H1 (cell line): Measurements from ENCODE around the gene PEAK1. TPM values are rescaled to one million over a fixed set of nuclear protein-coding genes. Genes with fewer than 3 reads are reported as not detected.

ENCODE experiments used
- CTCF ChIA-PET: fragments of 300-600 bp; sonication (Branson Sonifier 250); formaldehyde crosslinking; loops from one replicate; lab custom pipeline; 2021; ENCODE audit not compliant: partially characterized antibody; lab: Charles Lee
- POLR2A ChIA-PET: fragments of 300-600 bp; sonication (Branson Sonifier 250); formaldehyde crosslinking; loops from one replicate; lab custom pipeline; 2021; ENCODE audit warnings: inconsistent platforms; ENCODE audit not compliant: partially characterized antibody; lab: Charles Lee
- DNase-seq, 2 experiments: peaks; one replicate each; pipeline versions ENCODE4 v3.0.0 to v3.0.0-alpha.2; 2010 to 2022; ENCODE audit warnings: low spot score in 2 of 2, low read depth in 1 of 2, mixed read lengths in 1 of 2
- FAIRE-seq: peaks from 2 replicates; lab custom pipeline; 2011; peaks lifted over from hg19 to GRCh38; lab: Jason Lieb, UNC
- H2AFZ ChIP-seq: 2 replicates; pipeline ENCODE4 v1.8.1; 2012; ENCODE audit warnings: low read length, inconsistent platforms
- H2AK5ac ChIP-seq: 2 replicates; pipeline ENCODE4 v1.6.1; 2013; ENCODE audit warnings: low read depth, low read length
- H2BK120ac ChIP-seq: replicated peaks from 2 replicates; pipeline ENCODE3; 2013; ENCODE audit warnings: low read depth, low read length, inconsistent platforms
- H2BK12ac ChIP-seq: 2 replicates; pipeline ENCODE4 v1.6.1; 2013; ENCODE audit warnings: low read depth, low read length
- H2BK15ac ChIP-seq: 2 replicates; pipeline ENCODE4 v1.6.1; 2013; ENCODE audit warnings: low read length
- H2BK20ac ChIP-seq: 2 replicates; pipeline ENCODE4 v1.6.1; 2013; ENCODE audit warnings: low read length
- H2BK5ac ChIP-seq: 2 replicates; pipeline ENCODE4 v1.6.1; 2013; ENCODE audit warnings: low read depth, low read length
- H3K14ac ChIP-seq: 2 replicates; pipeline ENCODE4 v1.6.1; 2013; ENCODE audit warnings: inconsistent platforms; ENCODE audit not compliant: insufficient read length
- H3K18ac ChIP-seq: 2 replicates; pipeline ENCODE4 v1.6.1; 2013; ENCODE audit warnings: low read length; ENCODE audit errors: extremely low read depth
- H3K23ac ChIP-seq: 2 replicates; pipeline ENCODE4 v1.6.1; 2013; ENCODE audit warnings: inconsistent platforms; ENCODE audit not compliant: insufficient read length
- H3K23me2 ChIP-seq: 2 replicates; pipeline ENCODE4 v1.6.1; 2013; ENCODE audit warnings: low read depth, low read length
- H3K27ac ChIP-seq: 2 replicates; pipeline ENCODE4 v1.6.1; 2011; ENCODE audit warnings: low read depth, low read length, inconsistent platforms
- H3K27me3 ChIP-seq, 4 experiments: replicated peaks in 1 of 4; 1 replicate in 1 of 4; 2 replicates in 3 of 4; pipeline versions ENCODE4 v1.6.1 to v1.8.1; 2011 to 2013; ENCODE audit warnings: low read length in 3 of 4, mild to moderate bottlenecking in 3 of 4, inconsistent platforms in 2 of 4, mixed read lengths in 2 of 4, moderate library complexity in 1 of 4; ENCODE audit not compliant: control insufficient read depth in 3 of 4, insufficient read depth in 3 of 4; ENCODE audit errors: extremely low read depth in 1 of 4
- H3K36me3 ChIP-seq, 4 experiments: 2 replicates each; pipeline versions ENCODE4 v1.6.1 to v1.8.1; 2011 to 2013; ENCODE audit warnings: mild to moderate bottlenecking in 4 of 4, low read length in 3 of 4, moderate library complexity in 2 of 4, control low read depth in 1 of 4, inconsistent platforms in 1 of 4; ENCODE audit not compliant: insufficient read depth in 4 of 4, control insufficient read depth in 2 of 4
- H3K4ac ChIP-seq: replicated peaks from 2 replicates; pipeline ENCODE3; 2013; ENCODE audit warnings: low read length, low read depth, mixed read lengths, inconsistent platforms; ENCODE audit not compliant: insufficient read length
- H3K4me1 ChIP-seq, 4 experiments: replicated peaks in 1 of 4; 1 replicate in 1 of 4; 2 replicates in 3 of 4; pipeline versions ENCODE4 v1.6.1 to v1.8.1; 2011 to 2013; ENCODE audit warnings: low read length in 3 of 4, inconsistent platforms in 2 of 4, mixed read lengths in 1 of 4; ENCODE audit not compliant: insufficient read depth in 4 of 4, control insufficient read depth in 3 of 4
- H3K4me2 ChIP-seq, 2 experiments: 2 replicates each; pipeline versions ENCODE4 v1.6.1 to v1.8.1; 2011 to 2013; ENCODE audit warnings: low read depth in 2 of 2, low read length in 2 of 2, control low read depth in 1 of 2, inconsistent platforms in 1 of 2, mild to moderate bottlenecking in 1 of 2; ENCODE audit not compliant: insufficient read depth in 1 of 2
- H3K4me3 ChIP-seq, 4 experiments: fragments of 200-600, 300-600 bp in 1 of 4; sonication (generic), shearing (Covaris generic), sonication (Bioruptor Twin) in 1 of 4; 2 replicates each; pipeline versions ENCODE4 v1.5.1 to v1.8.1; 2011 to 2016; ENCODE audit warnings: low read length in 4 of 4, low read depth in 3 of 4, control low read depth in 2 of 4, inconsistent platforms in 2 of 4, mild to moderate bottlenecking in 2 of 4, mixed read lengths in 1 of 4, moderate library complexity in 1 of 4; ENCODE audit not compliant: insufficient read depth in 2 of 4; ENCODE audit errors: extremely low read depth in 1 of 4
- H3K56ac ChIP-seq: replicated peaks from 2 replicates; pipeline ENCODE3; 2013; ENCODE audit warnings: low read depth, mild to moderate bottlenecking, mixed read lengths, low read length, inconsistent platforms; ENCODE audit not compliant: insufficient read length
- H3K79me1 ChIP-seq: 2 replicates; pipeline ENCODE4 v1.6.1; 2013; ENCODE audit warnings: low read depth, low read length, control low read depth
- H3K79me2 ChIP-seq, 2 experiments: 2 replicates each; pipeline versions ENCODE4 v1.6.1 to v1.8.1; 2012 to 2013; ENCODE audit warnings: low read length in 2 of 2, mild to moderate bottlenecking in 2 of 2, inconsistent platforms in 1 of 2; ENCODE audit not compliant: insufficient read depth in 2 of 2, control insufficient read depth in 1 of 2
- H3K9ac ChIP-seq, 4 experiments: replicated peaks in 1 of 4; 1 replicate in 1 of 4; 2 replicates in 3 of 4; pipeline versions ENCODE4 v1.6.1 to v1.8.1; 2011 to 2013; ENCODE audit warnings: low read depth in 3 of 4, low read length in 3 of 4, control low read depth in 2 of 4, mild to moderate bottlenecking in 2 of 4, moderate library complexity in 2 of 4, inconsistent platforms in 1 of 4; ENCODE audit errors: extremely low read depth in 1 of 4
- H3K9me3 ChIP-seq, 2 experiments: 2 replicates each; pipeline versions ENCODE4 v1.6.1 to v1.8.1; 2012 to 2013; ENCODE audit warnings: mild to moderate bottlenecking in 2 of 2, moderate library complexity in 2 of 2, control low read depth in 1 of 2, inconsistent platforms in 1 of 2, low read depth in 1 of 2, low read length in 1 of 2, mixed read lengths in 1 of 2; ENCODE audit not compliant: insufficient read depth in 2 of 2
- H4K20me1 ChIP-seq, 2 experiments: replicated peaks in 1 of 2; 2 replicates each; pipeline versions ENCODE3 to v1.8.1; 2011 to 2013; ENCODE audit warnings: inconsistent platforms in 2 of 2, low read length in 2 of 2, mild to moderate bottlenecking in 1 of 2; ENCODE audit not compliant: insufficient read depth in 2 of 2, control insufficient read depth in 1 of 2
- H4K5ac ChIP-seq: 2 replicates; pipeline ENCODE4 v1.6.1; 2013; ENCODE audit warnings: low read length, low read depth, mixed read lengths, inconsistent platforms; ENCODE audit not compliant: insufficient read length
- H4K8ac ChIP-seq: 2 replicates; pipeline ENCODE4 v1.8.0; 2013; ENCODE audit warnings: mild to moderate bottlenecking, moderate library complexity, low read length, inconsistent platforms; ENCODE audit not compliant: insufficient read depth; ENCODE audit errors: extremely low read depth
- H4K91ac ChIP-seq: replicated peaks from 2 replicates; pipeline ENCODE3; 2013; ENCODE audit warnings: low read length, mixed read lengths, inconsistent platforms; ENCODE audit not compliant: insufficient read length
- ATF3 ChIP-seq: IDR thresholded peaks from 2 replicates; pipeline ENCODE4 v1.6.1; 2011; ENCODE audit warnings: low read depth, mild to moderate bottlenecking, low read length; ENCODE audit not compliant: insufficient read depth
- CHD2 ChIP-seq: IDR thresholded peaks from 2 replicates; pipeline ENCODE4 v1.6.1; 2012; ENCODE audit warnings: low read length, improper control_type of control experiment
- FOSL1 ChIP-seq: IDR thresholded peaks from 2 replicates; pipeline ENCODE4 v1.6.1; 2011; ENCODE audit warnings: mild to moderate bottlenecking, low read depth, low read length, moderate library complexity; ENCODE audit not compliant: insufficient read depth
- NRF1 ChIP-seq: IDR thresholded peaks from 2 replicates; pipeline ENCODE4 v1.6.1; 2011; ENCODE audit warnings: mild to moderate bottlenecking, low read depth, low read length, improper control_type of control experiment
- SIX5 ChIP-seq: IDR thresholded peaks from 2 replicates; pipeline ENCODE4 v1.6.1; 2011; ENCODE audit warnings: mild to moderate bottlenecking, low read depth, low read length
- YY1 ChIP-seq: IDR thresholded peaks from 2 replicates; pipeline ENCODE4 v1.6.1; 2011; ENCODE audit warnings: low read depth, mild to moderate bottlenecking, low read length
- WGBS, 2 experiments: shearing (Covaris generic) in 1 of 2; methylation state at CpG; one replicate each; pipeline versions ENCODE4 v1.1.6 to v1.1.7; 2013 to 2015; ENCODE audit warnings: low lambda C conversion rate in 2 of 2, mixed read lengths in 2 of 2, inconsistent platforms in 1 of 2, low coverage in 1 of 2, missing lambda C conversion rate in 1 of 2; ENCODE audit not compliant: insufficient replicate concordance in 2 of 2, insufficient coverage in 1 of 2, insufficient read length in 1 of 2; ENCODE audit errors: extremely low coverage in 1 of 2, missing lambda C conversion rate in 1 of 2; 5-methylcytosine and 5-hydroxymethylcytosine counted together
- polyA plus RNA-seq, 7 experiments: library from polyadenylated mRNA; depleted of rRNA in 3 of 7; stranded (reverse) in 5 of 7; unstranded in 2 of 7; fragments of >200 nt in 5 of 7; fragments of 200-250 nt in 2 of 7; gene quantifications; 1 replicate in 5 of 7; 2 replicates in 1 of 7; 4 replicates in 1 of 7; pipeline versions ENCODE4 v1.2.1 to v1.2.3, GENCODE V29; 2011 to 2013; ENCODE audit warnings: missing spikeins in 2 of 7, mixed read lengths in 2 of 7
- total RNA-seq: library from RNA; stranded (reverse); fragmentation: NEBNext Ultra II Directional; extraction: Animal tissue kit (Norgen Biotek cat#: 25700); gene quantifications from 2 replicates; pipeline ENCODE4 v1.2.1, GENCODE V29; 2021

Gene PEAK1
- total and polyA plus RNA-seq, 2 of the 8 experiments (the other 6 are each of a cell fraction or from before 2014, with no cell fraction given), result 8.8 to 44.8 TPM

- ChIA-PET CTCF (interaction anchor here (1.0 to 1.5 kb wide), 2 partner anchors 106 to 186 kb away, joined by 3 read pairs; no protein-coding TSS in a partner anchor), POLR2A (no interaction called here)
- Histone ChIP-seq H3K4ac (no peak overlapping the region), H2BK120ac (no peak overlapping the region), H3K23me2 (no peaks in the 10 kb centered on the region), H2BK20ac (no peak overlapping the region), H3K56ac (no peak overlapping the region), H3K4me2 (no peak overlapping the region), H2BK15ac (no peak overlapping the region), H2AFZ (no peak overlapping the region), H3K36me3 (no peaks in the 10 kb centered on the region), H3K79me2 (peaks cover 0 to 6% of the 10 kb centered on the region in 2 experiments; a peak in 1 of 4 replicates), H2BK12ac (no peak overlapping the region), H4K8ac (no peak overlapping the region), H3K27ac (no peak overlapping the region), H3K27me3 (no peaks in the 10 kb centered on the region), H2AK5ac (no peak overlapping the region), H3K14ac (no peak overlapping the region), H4K91ac (no peak overlapping the region), H3K9me3 (no peaks in the 10 kb centered on the region), H3K9ac (no peak overlapping the region), H3K4me3 (no peak overlapping the region), H3K18ac (no peak overlapping the region), H2BK5ac (no peak overlapping the region), H4K20me1 (no peaks in the 10 kb centered on the region), H3K23ac (no peak overlapping the region), H4K5ac (no peak overlapping the region), H3K4me1 (no peaks in the 10 kb centered on the region), H3K79me1 (no peaks in the 10 kb centered on the region)
- TF ChIP-seq CHD2 (no peak), ATF3 (no peak), NRF1 (no peak), FOSL1 (no peak), YY1 (no peak), SIX5 (no peak)
- 84% methylated on average over 1 of the region's 1 CpG; no CpG with 5 or more reads in 1 of the 2 experiments for WGBS, 2 experiments
- FAIRE-seq, result no peak
- DNase-seq, result no peak
Measured at GRCh38 chr15:77292969-77293558, 126.8 kb downstream of the PEAK1 start.
